PC-3 (cell line): ENCODE data around the gene PLXNC1.

ENCODE experiments used
- CTCF ChIP-seq: fragments of 300-600 bp; sonication (generic); conservative IDR thresholded peaks from 2 replicates; pipeline ENCODE4 v1.5.1; 2017; ENCODE audit warnings: antibody characterized with exemption, low read depth, mild to moderate bottlenecking, low read length
- EZH2 ChIP-seq: fragments of 300-600 bp; sonication (generic); IDR thresholded peaks from one replicate; pipeline ENCODE4 v1.6.1; 2017; ENCODE audit warnings: antibody characterized with exemption, mild to moderate bottlenecking, low read length; ENCODE audit not compliant: unreplicated experiment

- TF ChIP-seq CTCF (no peak), EZH2 (no peak)
Observed at GRCh38 chr12:94204499-94205247, 56.3 kb downstream of the PLXNC1 start.
